Stimulated activated CD4-positive, alpha-beta T cell treated with anti-CD3 and anti-CD28 coated beads, Interleukin-12 subunit alpha, Interleukin-12 subunit beta, amount 100 ng/mL, for 24 hours (primary cell): Measurements from ENCODE around the gene XAGE1B.
"Not testable (repeated sequence)": the region's sequence is repeated elsewhere in the genome, so short reads cannot be mapped to it uniquely, and the experiment has no call there.

ENCODE experiments used
- DNase-seq, 2 experiments: peaks; one replicate each; pipeline ENCODE4 v3.0.0-alpha.2; 2020; ENCODE audit warnings: low read depth in 2 of 2

The XAGE1B gene, protein sequence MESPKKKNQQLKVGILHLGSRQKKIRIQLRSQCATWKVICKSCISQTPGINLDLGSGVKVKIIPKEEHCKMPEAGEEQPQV

DNA sequence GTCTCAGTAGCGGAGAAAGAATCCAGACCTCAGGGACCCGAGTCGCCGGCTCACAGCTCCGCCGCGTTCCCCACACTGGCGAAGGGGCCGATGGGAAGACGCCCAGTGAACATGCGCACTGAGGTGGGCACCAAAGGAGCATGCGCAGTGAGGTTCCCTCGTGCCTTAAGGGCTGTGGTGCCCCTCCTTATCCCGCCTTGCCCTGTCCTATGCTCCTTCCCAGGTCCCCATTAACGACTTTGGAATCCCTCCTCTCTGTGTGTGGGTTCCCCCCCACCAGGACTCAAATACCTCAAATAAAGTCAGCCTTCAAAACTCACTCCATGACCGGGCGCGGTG lies at the start of gene XAGE1B:
Gene XAGE1B, minus strand, starts transcription at position 77 of the 339 bp plus-strand sequence. CDS start 1,536 bp downstream, outside the sequence.
- not testable (repeated sequence) for DNase-seq

DNA sequence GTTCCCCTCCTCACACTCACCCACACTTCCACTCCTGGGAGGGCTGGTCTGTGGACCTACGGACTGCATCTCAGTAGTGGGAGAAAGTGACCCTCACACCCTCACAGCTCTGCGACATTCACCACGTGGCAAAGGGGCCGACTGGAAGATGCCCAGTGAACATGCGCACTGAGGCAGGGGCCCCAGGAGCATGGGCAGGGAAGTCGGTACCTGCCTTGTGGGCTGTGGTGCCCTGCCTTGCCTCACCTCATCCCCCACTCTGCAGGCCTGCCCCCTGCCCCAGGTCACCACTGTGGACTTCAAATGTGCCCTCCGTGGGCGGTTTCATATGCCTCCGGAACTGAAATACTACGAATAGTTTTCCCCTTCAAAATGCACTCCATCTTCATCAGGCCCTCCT lies 46.2 kb upstream of the XAGE1B start:
- DNase-seq: no peak

DNA sequence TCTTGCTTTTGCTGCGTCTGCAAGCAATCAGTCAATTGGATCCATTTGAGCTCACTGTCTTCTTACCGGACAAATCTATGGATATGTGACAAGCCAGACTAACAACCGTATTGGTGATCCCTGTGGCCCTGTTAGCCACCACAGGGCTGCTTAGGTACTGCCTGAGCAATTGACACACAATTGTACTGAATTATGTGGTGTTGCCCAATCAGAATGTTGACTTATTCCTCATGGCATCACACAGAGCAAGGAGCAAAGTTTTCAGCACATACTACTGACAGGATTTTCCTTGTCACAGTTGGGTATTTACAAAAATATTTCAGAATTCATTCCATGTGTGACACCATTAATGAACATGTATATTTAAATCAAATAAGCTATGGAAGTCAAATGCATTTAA lies 41.3 kb upstream of the XAGE1B start:
- no peak for DNase-seq

DNA sequence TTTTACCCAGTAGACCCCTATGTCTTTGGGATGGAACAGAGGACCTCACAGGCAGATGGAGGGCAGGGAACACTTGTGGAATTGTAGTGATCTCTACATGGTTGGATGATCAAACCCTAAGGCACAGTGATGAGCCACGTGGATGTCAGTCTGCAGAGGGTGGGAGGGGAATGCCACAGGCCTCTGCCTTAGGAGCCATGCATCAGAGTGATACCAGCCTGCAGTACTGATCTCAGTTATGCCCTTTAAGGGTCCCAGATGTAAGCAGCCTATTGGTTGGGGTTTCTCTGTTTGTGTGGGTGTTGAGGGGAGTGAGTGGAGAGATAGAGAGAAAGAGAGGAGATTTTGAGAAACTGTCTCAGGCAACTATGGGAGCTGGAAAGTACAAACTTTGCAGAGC lies 39.9 kb upstream of the XAGE1B start:
- DNase-seq: no peak

DNA sequence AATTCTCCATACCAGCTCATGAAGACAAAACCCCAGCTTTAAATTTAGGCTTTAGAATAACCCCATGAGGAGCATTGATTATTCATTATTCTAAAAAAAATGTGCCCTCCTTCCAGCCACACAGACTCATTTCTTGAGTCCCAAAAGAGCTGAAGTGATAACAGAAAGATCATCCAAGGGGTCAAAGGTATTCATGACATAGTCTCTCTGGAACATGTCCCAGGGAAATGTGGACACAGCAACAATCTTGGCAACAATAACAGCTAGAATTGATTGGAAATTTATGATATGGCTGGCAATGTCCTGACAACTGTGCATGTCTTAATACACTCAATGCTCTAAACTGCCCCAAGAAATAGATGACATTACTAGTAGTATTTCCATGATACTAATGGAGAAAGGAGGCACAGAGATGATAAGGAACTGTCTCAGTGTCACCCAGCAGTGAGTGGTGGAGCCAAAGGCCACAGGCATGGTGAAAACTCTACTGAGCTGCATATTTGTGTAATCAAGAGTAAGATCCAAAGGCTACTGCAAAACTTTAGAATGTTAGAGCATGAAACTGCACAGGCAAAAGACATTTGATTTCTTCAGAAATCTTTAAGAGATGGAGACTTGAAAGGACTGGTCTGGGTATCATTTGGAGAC lies 37.3 kb upstream of the XAGE1B start:
- DNase-seq: no peak

DNA sequence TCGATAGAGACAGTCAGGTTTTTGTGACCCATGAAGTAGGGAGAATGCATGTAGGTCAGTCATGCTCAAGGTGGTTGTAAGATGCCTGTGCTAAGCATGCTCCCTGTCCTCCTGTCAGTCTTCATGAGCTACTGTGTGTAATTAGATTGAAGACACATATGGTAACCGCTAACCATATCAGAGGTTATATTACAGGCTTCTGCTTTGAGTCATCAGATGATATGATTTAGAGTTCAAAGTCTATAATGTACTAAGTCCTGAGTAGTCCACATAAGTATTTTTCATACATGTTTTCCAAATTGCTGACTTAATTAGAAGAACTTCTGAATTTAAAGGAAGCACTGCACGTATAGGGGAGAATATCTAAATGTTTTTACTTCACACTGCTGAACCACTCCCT lies 31.9 kb upstream of the XAGE1B start:
- DNase-seq: not testable (repeated sequence)

DNA sequence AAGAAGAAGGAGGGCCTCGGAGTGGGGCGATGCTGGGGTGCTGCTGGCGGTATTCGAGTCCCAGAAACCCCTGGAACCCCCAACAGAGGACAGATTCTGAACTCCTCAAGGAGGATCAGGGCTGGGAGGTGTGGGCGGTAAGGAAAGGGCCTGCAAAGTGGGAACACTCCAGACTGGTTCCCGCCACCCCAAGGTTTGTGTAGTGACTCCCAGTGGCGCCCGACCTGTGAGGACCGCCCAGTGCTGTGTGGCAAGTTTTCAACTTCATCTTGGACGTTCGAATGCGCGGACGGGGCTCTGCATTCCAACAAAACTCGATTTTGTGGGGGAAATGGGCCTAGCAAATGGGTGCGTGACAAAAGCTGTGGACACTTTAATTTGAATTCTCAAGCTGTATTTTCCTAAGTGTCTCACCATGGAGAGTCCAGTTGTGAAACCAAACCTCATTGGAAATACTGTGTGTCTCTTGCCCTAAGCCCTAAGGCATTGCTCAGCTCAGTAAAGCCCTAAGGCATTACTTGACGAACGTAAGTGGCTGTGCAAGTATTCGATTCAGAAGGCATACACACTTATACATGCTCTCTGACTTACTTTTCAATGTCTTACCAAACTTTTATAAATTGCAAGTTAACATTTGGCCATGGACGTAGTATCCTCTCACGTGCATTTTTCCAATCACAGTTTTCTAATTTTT lies 27.4 kb upstream of the XAGE1B start:
- no peak for DNase-seq

DNA sequence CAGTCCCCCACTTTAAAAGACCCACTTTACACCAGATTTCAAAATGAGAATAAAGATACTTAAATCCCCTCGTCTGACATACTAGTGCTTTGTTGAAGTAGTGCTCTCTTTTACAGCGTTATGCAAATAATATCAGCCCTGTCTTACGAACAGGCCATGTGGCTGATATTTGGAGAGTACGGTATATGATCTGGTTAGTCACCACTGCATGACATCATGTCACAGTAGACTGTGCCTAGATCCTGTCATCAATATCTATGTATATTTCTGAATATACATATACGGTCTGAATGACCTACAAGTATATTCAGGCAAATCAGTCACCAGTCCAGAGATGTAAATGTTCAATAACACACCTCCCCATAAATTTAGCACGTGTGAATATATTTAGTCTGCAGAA lies 25.4 kb upstream of the XAGE1B start:
- no peak for DNase-seq

DNA sequence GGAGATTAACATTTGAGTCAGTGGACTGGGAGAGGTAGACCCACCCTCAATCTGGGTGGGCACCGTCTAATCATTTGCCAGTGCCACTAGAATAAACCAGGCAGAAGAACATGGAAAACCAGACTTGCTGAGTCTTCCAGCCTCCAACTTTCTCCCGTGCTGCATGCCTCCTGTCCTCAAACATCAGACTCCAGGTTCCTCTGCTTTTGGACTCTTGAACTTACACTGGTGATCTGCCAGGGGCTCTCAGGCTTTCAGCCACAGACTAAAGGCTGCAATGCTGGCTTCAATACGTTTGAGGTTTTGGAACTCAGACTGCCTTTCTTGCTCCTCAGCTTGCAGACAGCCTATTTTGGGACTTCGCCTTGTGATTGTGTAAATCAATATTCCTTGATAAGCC lies 24.2 kb upstream of the XAGE1B start:
- not testable (repeated sequence) for DNase-seq

DNA sequence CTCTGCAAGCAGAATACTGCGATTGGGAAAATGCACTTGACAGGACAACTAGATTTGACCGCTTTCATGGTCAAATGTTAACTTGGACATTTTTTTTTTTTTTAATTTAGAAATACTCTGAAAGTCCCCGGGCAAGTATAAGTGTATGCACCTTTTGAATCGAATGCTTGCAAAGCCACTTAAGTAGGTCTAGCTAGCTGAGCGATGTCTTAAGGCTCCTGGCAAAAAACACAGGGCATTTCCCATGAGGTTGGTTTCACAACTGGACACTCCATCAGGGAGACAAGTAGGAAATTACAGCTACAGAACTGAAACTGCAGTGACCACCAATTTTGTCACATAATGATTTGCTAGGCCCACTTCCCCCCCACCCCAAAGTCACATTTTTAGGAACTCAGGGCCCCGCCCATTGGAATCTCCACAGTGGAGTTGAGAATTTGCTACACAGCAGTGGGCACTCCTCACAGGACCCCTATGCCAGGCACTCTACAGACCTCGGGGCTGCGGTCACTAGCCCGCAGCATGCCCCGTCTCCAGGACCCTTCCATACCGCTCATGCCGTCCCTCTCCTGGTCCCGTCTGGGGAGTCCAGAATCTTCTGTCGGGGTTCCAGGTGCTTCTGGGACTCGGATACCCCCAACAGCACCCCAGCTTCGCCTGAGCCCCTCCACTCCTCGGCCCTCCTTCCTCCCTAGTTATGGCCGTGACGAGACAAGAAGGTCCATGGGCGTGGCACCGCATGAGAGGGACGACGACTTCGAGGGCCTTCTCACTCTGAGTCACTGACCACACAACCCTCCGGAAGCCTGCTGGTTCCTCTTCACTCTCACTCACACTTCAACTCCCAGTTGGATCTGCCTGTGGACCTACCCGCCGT lies 515 bp downstream of the XAGE1B start:
- DNase-seq: not testable (repeated sequence)

DNA sequence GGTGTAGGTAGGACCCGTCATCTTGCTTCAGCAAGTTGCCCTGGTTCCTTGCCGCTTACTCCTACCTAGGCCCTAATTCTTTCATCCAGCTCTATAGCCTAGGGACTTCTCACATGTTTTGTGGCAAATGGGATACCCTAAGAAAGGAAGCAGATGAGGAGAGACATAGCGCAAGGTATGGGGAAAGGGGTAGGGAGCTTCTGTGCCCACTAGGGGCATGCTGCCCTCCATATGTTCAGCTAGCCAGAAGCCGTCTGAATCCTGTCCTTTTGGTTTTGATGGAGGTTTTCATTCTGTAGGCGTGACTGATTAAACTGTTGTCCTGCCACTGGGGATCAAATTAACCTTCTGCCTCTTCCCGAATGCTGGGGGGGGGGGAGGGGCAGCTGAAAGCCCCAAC lies 5.7 kb downstream of the XAGE1B start:
- DNase-seq: not testable (repeated sequence)

DNA sequence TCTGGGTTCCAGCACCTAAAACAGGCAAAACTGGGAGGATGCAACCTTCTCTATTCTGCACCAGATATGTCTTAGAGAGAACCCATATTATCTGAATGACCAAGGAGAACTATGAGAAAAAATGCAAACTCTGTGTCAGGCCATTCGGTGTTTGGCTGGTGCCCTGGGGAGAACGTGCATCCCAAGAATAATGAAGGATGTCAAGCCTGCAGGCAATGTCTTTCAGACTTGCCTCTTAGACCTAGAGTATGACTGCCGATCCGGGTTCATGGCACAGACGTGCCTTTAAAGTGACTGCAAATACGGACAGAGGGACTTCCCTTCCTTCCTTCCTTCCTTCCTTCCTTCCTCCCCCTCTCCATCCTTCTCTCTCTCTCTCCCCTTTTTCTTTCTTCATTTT lies 6.9 kb downstream of the XAGE1B start:
- no peak for DNase-seq

DNA sequence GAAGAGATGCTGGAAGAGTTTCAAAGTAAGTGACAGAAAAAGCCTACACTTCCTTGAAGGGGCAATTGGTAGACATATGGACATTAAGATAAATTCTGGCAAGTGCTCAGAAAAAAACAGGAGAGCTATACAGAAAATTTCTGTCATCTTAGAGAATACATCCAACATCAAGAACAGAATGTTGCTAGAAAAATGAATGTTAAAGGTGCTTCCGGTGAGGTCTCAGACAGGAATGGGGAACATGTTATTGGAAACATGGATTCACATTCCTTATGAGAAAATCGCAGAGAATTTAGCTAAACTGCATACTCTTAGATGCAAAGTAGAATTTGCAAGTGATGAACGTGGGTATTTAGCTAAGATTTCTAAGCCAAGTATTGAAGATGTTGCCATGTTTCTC lies 9.5 kb downstream of the XAGE1B start:
- DNase-seq: no peak

DNA sequence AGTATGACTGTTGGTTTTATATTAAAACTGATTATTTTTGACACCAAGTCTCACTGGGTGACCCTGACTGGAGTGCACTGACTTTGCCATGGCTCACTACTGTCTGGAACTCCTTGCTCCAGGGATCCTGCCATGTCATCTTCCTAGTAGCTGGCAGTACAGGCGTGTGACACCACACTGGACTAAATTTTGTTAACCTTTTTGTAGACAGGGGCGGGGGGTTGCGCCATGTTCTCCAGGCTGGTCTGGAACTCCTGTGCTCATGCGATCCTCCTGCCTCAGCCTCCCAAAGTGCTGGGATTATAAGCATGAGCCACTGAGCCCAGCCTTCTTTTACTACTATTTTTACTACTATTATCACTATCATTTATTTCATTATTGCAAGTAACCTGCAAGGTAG lies 12.3 kb downstream of the XAGE1B start:
- DNase-seq: no peak

DNA sequence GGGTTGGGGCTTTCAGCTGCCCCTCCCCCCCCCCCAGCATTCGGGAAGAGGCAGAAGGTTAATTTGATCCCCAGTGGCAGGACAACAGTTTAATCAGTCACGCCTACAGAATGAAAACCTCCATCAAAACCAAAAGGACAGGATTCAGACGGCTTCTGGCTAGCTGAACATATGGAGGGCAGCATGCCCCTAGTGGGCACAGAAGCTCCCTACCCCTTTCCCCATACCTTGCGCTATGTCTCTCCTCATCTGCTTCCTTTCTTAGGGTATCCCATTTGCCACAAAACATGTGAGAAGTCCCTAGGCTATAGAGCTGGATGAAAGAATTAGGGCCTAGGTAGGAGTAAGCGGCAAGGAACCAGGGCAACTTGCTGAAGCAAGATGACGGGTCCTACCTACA lies 15.5 kb downstream of the XAGE1B start:
- not testable (repeated sequence) for DNase-seq

DNA sequence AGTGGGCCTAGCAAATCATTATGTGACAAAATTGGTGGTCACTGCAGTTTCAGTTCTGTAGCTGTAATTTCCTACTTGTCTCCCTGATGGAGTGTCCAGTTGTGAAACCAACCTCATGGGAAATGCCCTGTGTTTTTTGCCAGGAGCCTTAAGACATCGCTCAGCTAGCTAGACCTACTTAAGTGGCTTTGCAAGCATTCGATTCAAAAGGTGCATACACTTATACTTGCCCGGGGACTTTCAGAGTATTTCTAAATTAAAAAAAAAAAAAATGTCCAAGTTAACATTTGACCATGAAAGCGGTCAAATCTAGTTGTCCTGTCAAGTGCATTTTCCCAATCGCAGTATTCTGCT lies 20.5 kb downstream of the XAGE1B start:
- DNase-seq: not testable (repeated sequence)

DNA sequence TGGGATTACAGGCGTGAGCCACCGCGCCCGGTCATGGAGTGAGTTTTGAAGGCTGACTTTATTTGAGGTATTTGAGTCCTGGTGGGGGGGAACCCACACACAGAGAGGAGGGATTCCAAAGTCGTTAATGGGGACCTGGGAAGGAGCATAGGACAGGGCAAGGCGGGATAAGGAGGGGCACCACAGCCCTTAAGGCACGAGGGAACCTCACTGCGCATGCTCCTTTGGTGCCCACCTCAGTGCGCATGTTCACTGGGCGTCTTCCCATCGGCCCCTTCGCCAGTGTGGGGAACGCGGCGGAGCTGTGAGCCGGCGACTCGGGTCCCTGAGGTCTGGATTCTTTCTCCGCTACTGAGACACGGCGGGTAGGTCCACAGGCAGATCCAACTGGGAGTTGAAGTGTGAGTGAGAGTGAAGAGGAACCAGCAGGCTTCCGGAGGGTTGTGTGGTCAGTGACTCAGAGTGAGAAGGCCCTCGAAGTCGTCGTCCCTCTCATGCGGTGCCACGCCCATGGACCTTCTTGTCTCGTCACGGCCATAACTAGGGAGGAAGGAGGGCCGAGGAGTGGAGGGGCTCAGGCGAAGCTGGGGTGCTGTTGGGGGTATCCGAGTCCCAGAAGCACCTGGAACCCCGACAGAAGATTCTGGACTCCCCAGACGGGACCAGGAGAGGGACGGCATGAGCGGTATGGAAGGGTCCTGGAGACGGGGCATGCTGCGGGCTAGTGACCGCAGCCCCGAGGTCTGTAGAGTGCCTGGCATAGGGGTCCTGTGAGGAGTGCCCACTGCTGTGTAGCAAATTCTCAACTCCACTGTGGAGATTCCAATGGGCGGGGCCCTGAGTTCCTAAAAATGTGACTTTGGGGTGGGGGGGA lies 21.1 kb downstream of the XAGE1B start, which contains the start of gene XAGE1A:
Gene XAGE1A, plus strand, starts transcription at position 264 of the 874 bp plus-strand sequence. CDS start 1,554 bp downstream, outside the sequence.
- not testable (repeated sequence) for DNase-seq

DNA sequence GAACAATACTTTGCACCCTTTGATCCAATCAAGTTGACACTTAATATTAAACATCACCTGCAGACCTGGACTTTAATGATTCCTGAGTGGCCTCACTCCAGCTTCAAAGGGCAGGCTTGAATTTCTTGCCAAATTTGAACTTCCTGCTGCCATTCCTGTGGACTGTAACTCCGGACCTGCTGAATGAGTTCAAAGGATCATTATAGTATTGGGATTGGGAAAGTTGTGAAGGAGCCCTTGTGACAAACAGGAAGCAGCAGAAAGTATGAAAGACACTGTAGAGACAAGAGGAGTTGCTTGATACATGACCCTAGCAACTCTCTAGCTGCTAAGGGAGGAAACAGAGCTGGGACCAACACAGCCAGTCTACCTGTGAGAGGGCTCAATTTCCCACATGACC lies 45.6 kb downstream of the XAGE1B start:
- DNase-seq: not testable (repeated sequence)
